Left lung (tissue), 10 donors: Measurements from ENCODE around the gene TGM1. TPM values are rescaled to one million over a fixed set of nuclear protein-coding genes. Genes with fewer than 3 reads are reported as not detected.

ENCODE experiments used
- ATAC-seq: fragments of 200-7000 bp; cut with Tn5 transposase; one replicate; pipeline ENCODE4 v1.9.1; 2020; ENCODE audit warnings: moderate library complexity
- DNase-seq, 4 donors: peaks; one replicate each; pipeline ENCODE4 v3.0.0-alpha.2; 2013 to 2020
- H3K27ac ChIP-seq, 2 donors: fragments of 200-600 bp; sonication (generic) in 1 of 2; one replicate each; pipeline versions ENCODE4 v1.5.0 to v1.8.0; 2020 to 2021
- H3K27me3 ChIP-seq, 2 donors: fragments of 200-600 bp; sonication (generic) in 1 of 2; one replicate each; pipeline versions ENCODE4 v1.5.0 to v1.8.0; 2020 to 2021
- H3K36me3 ChIP-seq, 2 donors: fragments of 200-600 bp; sonication (generic) in 1 of 2; one replicate each; pipeline versions ENCODE4 v1.5.0 to v1.8.0; 2020 to 2021
- H3K4me1 ChIP-seq, 2 donors: fragments of 200-600 bp; one replicate each; pipeline ENCODE4 v1.8.0; 2021
- H3K4me3 ChIP-seq, 2 donors: fragments of 200-600 bp; sonication (generic) in 1 of 2; one replicate each; pipeline versions ENCODE4 v1.5.0 to v1.8.0; 2020 to 2021; ENCODE audit warnings: mild to moderate bottlenecking in 1 of 2
- H3K9me3 ChIP-seq, 2 donors: fragments of 200-600 bp; sonication (generic) in 1 of 2; one replicate each; pipeline versions ENCODE4 v1.5.0 to v1.8.0; 2020 to 2021
- CTCF ChIP-seq, 2 donors: fragments of 200-600 bp; sonication (generic) in 1 of 2; IDR thresholded peaks; one replicate each; pipeline versions ENCODE4 v1.5.0 to v1.8.0; 2021; ENCODE audit warnings: antibody characterized with exemption in 2 of 2
- intact Hi-C, 2 donors: fragments of 100-400 bp; cut with DNase I; formaldehyde crosslinking; loops; one replicate each; pipeline versions ENCODE4 v1.11.2 to v1.14.2; 2022
- polyA plus RNA-seq, 6 donors: library from polyadenylated mRNA; unstranded; fragments of 120-200 nt; gene quantifications; one replicate each; pipeline ENCODE4 v1.2.1, GENCODE V29; 2013; ENCODE audit not compliant: insufficient read length in 6 of 6
- total RNA-seq, 2 donors: library from RNA; stranded (reverse); fragmentation: NEBNext Ultra II Directional; extraction: Animal tissue kit (Norgen Biotek cat#: 25700); gene quantifications; one replicate each; pipeline ENCODE4 v1.2.1, GENCODE V29; 2021
- donor health status: DM: no; HTN: yes; CAD: no.
- donor health status: DM: no; HTN: no; CAD: no.

Gene TGM1
- total and polyA plus RNA-seq, 8 donors = 2.6 to 9.6 (median 3.6) TPM

GRCh38 chr14:24304019-24304387 is 41.0 kb upstream of the TGM1 start:
- no peak for ATAC-seq
- no peak for TF ChIP-seq CTCF (IDR thresholded peaks at IDR 0.05)
- Histone ChIP-seq H3K4me1 (peaks cover 7 to 38% of the 10 kb centered on the region in 2 donors), H3K9me3 (no peaks in the 10 kb centered on the region), H3K27ac (no peak overlapping the region), H3K36me3 (peaks cover 3 to 70% of the 10 kb centered on the region in 2 donors), H3K4me3 (no peak overlapping the region), H3K27me3 (no peaks in the 10 kb centered on the region)
- intact Hi-C loops = no loop called here
- no peak for DNase-seq

GRCh38 chr14:24300326-24300980 is 37.5 kb upstream of the TGM1 start:
- Histone ChIP-seq H3K4me1 (peaks cover 14 to 47% of the 10 kb centered on the region in 2 donors), H3K9me3 (no peaks in the 10 kb centered on the region), H3K27me3 (no peaks in the 10 kb centered on the region), H3K4me3 (peak overlapping the region; percentile 82 to 91), H3K36me3 (peaks cover 3 to 54% of the 10 kb centered on the region in 2 donors), H3K27ac (peak overlapping the region; percentile 73 to 82)
- ATAC-seq (no peak), DNase-seq (no peak)
- no peak for TF ChIP-seq CTCF (IDR thresholded peaks at IDR 0.05)
- intact Hi-C loops = no loop called here

GRCh38 chr14:24299255-24300191 is 36.5 kb upstream of the TGM1 start, which contains the start of the genes DHRS1 and NOP9:
Gene DHRS1 (minus strand): TSS chr14:24299780. CDS start chr14:24299106, 674 bp downstream.
Gene NOP9 (plus strand): TSS chr14:24299850. CDS start chr14:24299955, 105 bp downstream.
- TF ChIP-seq CTCF (IDR thresholded peaks at IDR 0.05) = peak in 1 of 2 donors; percentile 12
- DNase-seq (peak; percentile 89 to 96 (median 94)), ATAC-seq (peak; percentile 92)
- Histone ChIP-seq H3K27me3 (no peaks in the 10 kb centered on the region), H3K4me3 (peak within 1 kb of the TSS; percentile 82 to 91), H3K4me1 (peaks cover 14 to 47% of the 10 kb centered on the region in 2 donors), H3K9me3 (no peaks in the 10 kb centered on the region), H3K27ac (peak within 1 kb of the TSS; percentile 73 to 82), H3K36me3 (peaks cover 3 to 53% of the 10 kb centered on the region in 2 donors)
- intact Hi-C loops = loop anchor here in 1 of 2 donors (5.0 kb wide), 1 partner anchor 57 kb away; the partner anchor contains the start of gene TINF2

GRCh38 chr14:24298892-24299254 is 35.9 kb upstream of the TGM1 start:
- no peaks in the 10 kb centered on the region for H3K27me3 ChIP-seq
- peaks cover 3 to 49% of the 10 kb centered on the region in 2 donors for H3K36me3 ChIP-seq
- H3K27ac ChIP-seq = peak overlapping the region; percentile 73 to 82
- H3K9me3 ChIP-seq = no peaks in the 10 kb centered on the region
- intact Hi-C loops = loop anchor here in 1 of 2 donors (5.0 kb wide), 1 partner anchor 57 kb away; the partner anchor contains the start of gene TINF2
- DNase-seq (peak in 1 of 4 donors; percentile 63), ATAC-seq (peak; percentile 40)
- peaks cover 14 to 47% of the 10 kb centered on the region in 2 donors for H3K4me1 ChIP-seq
- TF ChIP-seq CTCF (IDR thresholded peaks at IDR 0.05) = no peak
- H3K4me3 ChIP-seq = peak overlapping the region; percentile 82 to 91
